H54 (cell line): Measurements from ENCODE around the gene MB21D2.

Experiments used
- DNase-seq: peaks from one replicate; pipeline ENCODE4 v3.0.0; 2011; ENCODE audit warnings: low spot score, mixed read lengths; ENCODE audit not compliant: insufficient read length
- FAIRE-seq: peaks from 3 replicates; lab custom pipeline; 2011; peaks lifted over from hg19 to GRCh38; lab: Jason Lieb, UNC
- POLR2A ChIP-seq: IDR thresholded peaks from 2 replicates; pipeline ENCODE4 v1.6.1; 2011; ENCODE audit warnings: low read depth, mild to moderate bottlenecking, low read length

Gene MB21D2

DNA sequence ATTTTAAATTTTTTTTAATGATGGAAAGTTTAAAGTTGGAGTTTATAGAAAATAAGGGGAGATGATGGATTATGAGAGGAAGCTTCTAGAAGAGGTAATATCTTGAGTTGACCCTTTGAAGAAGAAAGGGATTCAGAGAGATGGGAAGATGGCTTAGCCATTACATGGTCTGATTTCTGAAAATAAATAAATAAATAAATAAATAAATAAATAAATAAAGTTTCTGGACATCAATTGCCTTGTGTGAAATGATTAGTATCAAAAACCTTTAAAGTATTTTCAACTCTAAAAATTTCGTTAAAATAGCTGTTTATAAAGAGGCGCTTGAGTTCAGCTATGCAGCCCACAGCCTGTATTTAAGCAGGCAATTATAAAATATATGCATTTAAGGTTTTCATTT, 93.3 kb downstream of the MB21D2 start:
- no peak for DNase-seq
- TF ChIP-seq POLR2A: no peak
- no peak for FAIRE-seq

- FAIRE-seq: no peak
- DNase-seq: no peak
- no peak for TF ChIP-seq POLR2A
These were observed 96.5 kb downstream of the MB21D2 start for GRCh38 chr3:192821161-192821560.

DNA sequence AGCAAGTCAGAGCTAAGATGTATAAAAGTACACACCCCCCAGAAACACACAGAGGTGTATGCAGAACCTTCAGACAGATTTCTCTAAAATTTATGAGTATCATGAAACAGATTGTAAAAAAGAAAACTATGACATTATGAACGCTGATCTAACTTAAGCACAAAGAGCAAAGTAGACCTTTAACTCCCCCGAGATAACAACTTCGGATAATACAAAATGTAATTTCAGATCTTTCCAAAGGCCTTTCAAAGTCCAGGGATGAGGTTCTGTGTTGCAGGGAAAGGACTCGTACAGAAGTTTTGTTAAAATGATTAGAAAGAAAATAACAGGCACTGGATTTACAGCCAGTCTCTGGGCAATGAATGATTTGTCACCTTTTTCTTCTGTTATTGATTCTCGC, 97.5 kb downstream of the MB21D2 start:
- DNase-seq (no peak), FAIRE-seq (no peak)
- no peak for TF ChIP-seq POLR2A

GRCh38 chr3:192819001-192819569, 98.6 kb downstream of the MB21D2 start:
- TF ChIP-seq POLR2A: no peak
- DNase-seq (peak; percentile 55), FAIRE-seq (peak; percentile 97)

GRCh38 chr3:192818126-192818525, 99.5 kb downstream of the MB21D2 start:
- FAIRE-seq (peak; percentile 75), DNase-seq (no peak)
- no peak for TF ChIP-seq POLR2A

DNA sequence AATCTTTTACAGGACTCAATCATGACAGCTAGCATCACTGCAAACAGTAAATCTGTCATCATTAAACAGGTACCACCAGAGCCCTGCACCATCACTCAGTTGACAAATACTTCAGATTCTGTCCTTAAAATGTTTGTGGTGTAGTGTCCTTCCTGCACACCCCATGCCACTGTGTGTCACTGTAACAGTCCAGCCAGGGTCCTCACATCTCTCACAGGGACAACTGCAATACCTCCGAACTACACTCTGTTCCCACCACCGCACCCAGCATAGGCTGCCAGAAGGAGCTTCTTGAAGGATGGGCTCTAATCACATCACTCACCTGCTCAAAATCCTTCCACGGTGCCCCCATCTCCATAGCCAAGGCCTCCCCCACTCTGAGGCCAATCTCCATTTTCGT, 100.2 kb downstream of the MB21D2 start:
- DNase-seq (no peak), FAIRE-seq (no peak)
- no peak for TF ChIP-seq POLR2A

DNA sequence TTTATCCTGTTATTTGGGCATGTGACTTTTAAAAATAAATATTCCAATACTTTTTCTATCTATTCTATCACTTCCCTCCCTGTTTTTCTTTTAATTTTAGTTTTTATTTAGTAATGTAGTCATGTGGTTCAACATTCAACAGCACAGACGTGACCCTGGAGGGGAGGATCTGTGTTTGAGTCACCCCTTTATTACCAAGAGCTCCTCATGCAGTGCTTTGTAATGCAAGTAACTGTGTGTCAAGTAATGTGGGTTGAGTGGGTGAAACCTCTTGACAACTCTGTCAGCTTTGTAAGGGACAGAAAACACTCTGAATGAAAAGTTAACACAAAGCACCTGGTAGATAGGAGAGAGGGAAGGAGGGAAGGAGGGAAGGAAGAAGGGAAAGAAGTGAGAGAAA, 100.6 kb downstream of the MB21D2 start:
- no peak for TF ChIP-seq POLR2A
- FAIRE-seq: peak; percentile 84

DNA sequence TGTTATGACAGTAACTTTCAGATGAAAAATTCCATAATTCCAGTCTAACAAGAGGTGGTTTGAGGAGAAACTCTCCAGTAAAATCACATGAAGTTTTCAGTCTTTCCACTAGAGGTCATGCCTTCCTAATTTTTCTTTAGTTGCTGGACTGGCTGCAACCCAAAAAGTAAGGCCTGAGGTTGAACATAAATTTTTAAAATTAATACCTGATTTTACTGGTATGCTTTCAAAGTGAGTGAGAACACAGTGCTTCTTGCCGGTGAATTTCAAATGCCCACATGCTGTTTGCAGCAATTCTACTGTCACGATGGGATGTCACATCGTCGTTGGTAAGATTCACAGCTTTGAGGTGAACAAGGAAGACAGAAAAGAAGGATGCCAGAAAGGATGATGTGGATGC, 101.3 kb downstream of the MB21D2 start:
- FAIRE-seq: peak; percentile 92
- TF ChIP-seq POLR2A: no peak
- DNase-seq: no peak

More for the DNA sequence above, 100.6 kb downstream of the MB21D2 start:
- DNase-seq: no peak

DNA sequence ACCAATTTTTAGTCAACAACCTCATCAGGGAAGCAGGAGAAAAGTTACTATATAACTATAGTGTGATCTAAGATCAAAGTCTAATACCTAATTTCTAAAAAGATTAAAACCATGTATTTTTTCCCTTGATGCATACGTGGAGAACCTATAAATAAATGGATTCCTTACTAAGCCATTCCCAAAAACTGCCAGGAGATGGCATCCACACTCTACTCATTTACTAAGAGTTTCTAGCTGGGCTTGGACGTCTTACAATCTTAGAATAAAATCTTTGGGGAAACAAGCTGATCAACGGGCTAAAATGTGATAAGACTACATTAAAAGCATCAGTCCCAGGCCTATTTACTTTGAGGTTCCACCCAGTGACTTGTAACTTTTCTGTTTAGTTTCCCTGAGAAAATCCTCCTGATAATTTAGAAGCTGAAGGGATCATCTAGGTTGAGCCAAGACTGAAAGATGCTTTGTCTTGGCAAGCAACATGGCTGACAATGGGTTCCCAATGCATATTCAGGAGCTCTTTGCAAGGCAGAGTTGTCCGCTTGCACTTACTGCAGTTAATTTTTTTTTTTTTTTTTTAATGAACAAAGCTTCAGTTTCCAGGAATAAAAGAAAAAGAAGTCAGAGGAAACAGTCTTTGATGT, 104.8 kb downstream of the MB21D2 start:
- FAIRE-seq (peak; percentile 78), DNase-seq (no peak)
- no peak for TF ChIP-seq POLR2A

- no peak for FAIRE-seq
- no peak for TF ChIP-seq POLR2A
These were observed 111.9 kb downstream of the MB21D2 start for GRCh38 chr3:192805711-192806110.

GRCh38 chr3:192804502-192804901, 113.2 kb downstream of the MB21D2 start:
- DNase-seq: no peak
- TF ChIP-seq POLR2A: no peak
- no peak for FAIRE-seq

More at GRCh38 chr3:192805711-192806110, 111.9 kb downstream of the MB21D2 start:
- DNase-seq: no peak

- no peak for DNase-seq
- FAIRE-seq: peak; percentile 85
- TF ChIP-seq POLR2A: no peak
These were observed 114.4 kb downstream of the MB21D2 start for GRCh38 chr3:192802957-192803899.

DNA sequence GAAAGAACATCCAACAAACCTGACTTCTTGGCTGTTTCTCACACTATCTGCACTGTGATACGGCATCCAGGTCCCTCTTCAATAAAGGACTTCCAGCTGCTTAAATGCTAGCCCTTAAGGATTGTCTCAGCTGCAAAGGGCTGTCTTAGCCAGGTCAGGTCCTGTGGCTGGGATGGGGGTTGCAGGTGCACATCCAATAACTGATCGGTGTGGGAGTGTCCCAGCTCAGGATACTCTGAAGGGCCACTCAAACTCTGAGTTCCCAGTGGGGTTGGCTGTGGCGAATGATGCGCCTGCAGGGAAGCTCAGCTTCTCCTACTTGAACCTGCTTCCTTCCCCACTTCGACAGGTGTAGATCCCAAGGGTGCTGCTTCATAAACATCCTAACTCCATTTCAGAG, 115.7 kb downstream of the MB21D2 start:
- DNase-seq (no peak), FAIRE-seq (no peak)
- no peak for TF ChIP-seq POLR2A

DNA sequence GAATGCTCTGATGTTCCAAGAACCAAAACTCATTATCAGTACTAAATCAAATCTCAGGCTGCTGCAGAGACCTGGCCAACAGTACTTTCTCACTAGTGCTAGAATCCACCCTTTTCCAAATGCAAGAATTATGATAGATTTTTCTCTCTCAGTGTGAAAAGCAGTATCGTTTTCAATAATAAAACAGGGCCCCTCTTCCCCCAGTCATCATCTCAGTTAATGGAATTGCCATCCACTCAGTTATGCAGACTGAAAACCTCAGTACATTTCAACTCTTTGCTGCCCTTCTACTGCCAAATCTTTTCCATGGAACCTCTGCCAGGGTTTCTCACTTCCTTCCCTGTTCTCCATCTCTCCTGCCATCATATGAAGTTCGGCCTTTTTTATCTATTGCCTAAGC, 117.9 kb downstream of the MB21D2 start:
- FAIRE-seq: no peak
- TF ChIP-seq POLR2A: no peak
- DNase-seq: no peak
